Activated CD8-positive, alpha-beta memory T cell treated with anti-CD3 and anti-CD28 coated beads for 24 hours (primary cell): ENCODE results near the gene WBP11.

Experiments
- DNase-seq: peaks from one replicate; pipeline ENCODE4 v3.0.0-alpha.2; 2020

WBP11 gene

GRCh38 chr12:14803011-14803829, at the start of gene WBP11, which contains the start of gene C12orf60:
Gene WBP11 (minus strand): TSS chr12:14803478. CDS start chr12:14801383, 2,095 bp downstream.
Gene C12orf60 (plus strand): TSS chr12:14803670. CDS start chr12:14822936, 19,266 bp downstream.
- peak; percentile 89 for DNase-seq

GRCh38 chr12:14852880-14853279, 49.6 kb upstream of the WBP11 start:
- no peak for DNase-seq

- no peak for DNase-seq
Measured at GRCh38 chr12:14850929-14851663, 47.8 kb upstream of the WBP11 start.

- DNase-seq = no peak
Measured at GRCh38 chr12:14849661-14850060, 46.4 kb upstream of the WBP11 start.

GRCh38 chr12:14846876-14847580, 43.8 kb upstream of the WBP11 start:
- no peak for DNase-seq

GRCh38 chr12:14846042-14846587, 42.8 kb upstream of the WBP11 start:
- DNase-seq = no peak

GRCh38 chr12:14845350-14845750, 42.1 kb upstream of the WBP11 start:
- no peak for DNase-seq

- DNase-seq = no peak
Measured at GRCh38 chr12:14844401-14844800, 41.1 kb upstream of the WBP11 start.

- DNase-seq = no peak
Measured at GRCh38 chr12:14843425-14843887, 40.2 kb upstream of the WBP11 start, which contains the start of gene ART4. Gene ART4 (minus strand): TSS chr12:14843526. CDS start chr12:14843113, 413 bp downstream.

- no peak for DNase-seq
Measured at GRCh38 chr12:14842315-14842714, 39.0 kb upstream of the WBP11 start.

- DNase-seq = no peak
Measured at GRCh38 chr12:14841761-14842160, 38.5 kb upstream of the WBP11 start.

GRCh38 chr12:14840616-14841015, 37.3 kb upstream of the WBP11 start:
- DNase-seq = no peak

GRCh38 chr12:14839262-14839661, 36.0 kb upstream of the WBP11 start:
- DNase-seq = no peak

- DNase-seq = no peak
Measured at GRCh38 chr12:14836336-14837210, 33.3 kb upstream of the WBP11 start.

GRCh38 chr12:14834509-14834908, 31.2 kb upstream of the WBP11 start:
- DNase-seq = no peak

GRCh38 chr12:14833952-14834351, 30.7 kb upstream of the WBP11 start:
- DNase-seq = no peak

- no peak for DNase-seq
Measured at GRCh38 chr12:14833336-14833735, 30.1 kb upstream of the WBP11 start.

- no peak for DNase-seq
Measured at GRCh38 chr12:14828892-14829291, 25.6 kb upstream of the WBP11 start.

- DNase-seq = no peak
Measured at GRCh38 chr12:14827043-14827442, 23.8 kb upstream of the WBP11 start.

- DNase-seq = no peak
Measured at GRCh38 chr12:14826491-14826890, 23.2 kb upstream of the WBP11 start.

- no peak for DNase-seq
Measured at GRCh38 chr12:14825256-14825655, 22.0 kb upstream of the WBP11 start.
